Right lobe of liver (tissue), 6 donors: ENCODE data around the gene LRRC32. TPM values are rescaled to one million over a fixed set of nuclear protein-coding genes. Genes with fewer than 3 reads are reported as not detected.
A peak's percentile ranks its signal among the peaks of the same experiment; 100 is the strongest.

Source experiments
- ATAC-seq, 4 donors: fragments of 200-7000 bp; cut with Tn5 transposase; one replicate each; pipeline ENCODE4 v1.9.1; 2020; ENCODE audit warnings: mild to moderate bottlenecking in 4 of 4, moderate library complexity in 4 of 4
- DNase-seq, 3 donors: peaks; one replicate each; pipeline ENCODE4 v3.0.0-alpha.2; 2020
- H3K27ac ChIP-seq, 3 donors: fragments of 200-600 bp; one replicate each; pipeline ENCODE4 v1.8.0; 2022
- H3K27me3 ChIP-seq, 2 donors: fragments of 200-600 bp; one replicate each; pipeline ENCODE4 v1.8.0; 2022
- H3K36me3 ChIP-seq, 4 donors: fragments of 200-600 bp; sonication (generic) in 1 of 4; one replicate each; pipeline versions ENCODE4 v1.5.1 to v1.8.0; 2017 to 2022; ENCODE audit warnings: control low read depth in 1 of 4
- H3K4me1 ChIP-seq, 4 donors: fragments of 200-600 bp; sonication (generic) in 1 of 4; one replicate each; pipeline versions ENCODE4 v1.5.1 to v1.8.0; 2017 to 2022; ENCODE audit warnings: control low read depth in 1 of 4
- H3K4me3 ChIP-seq, 3 donors: fragments of 200-600 bp; one replicate each; pipeline ENCODE4 v1.8.0; 2022
- H3K9me3 ChIP-seq, 4 donors: fragments of 200-600 bp; sonication (generic) in 1 of 4; one replicate each; pipeline versions ENCODE4 v1.5.1 to v1.8.0; 2017 to 2022; ENCODE audit warnings: control low read depth in 1 of 4
- POLR2A ChIP-seq: fragments of 450-650 bp; IDR thresholded peaks from one replicate; pipeline ENCODE4 v1.6.1; 2017; ENCODE audit warnings: antibody characterized with exemption, mild to moderate bottlenecking
- WGBS: methylation state at CpG from one replicate; pipeline ENCODE4 v1.1.6; 2018; ENCODE audit warnings: low coverage, low lambda C conversion rate; ENCODE audit not compliant: insufficient coverage; ENCODE audit errors: missing lambda C conversion rate; 5-methylcytosine and 5-hydroxymethylcytosine counted together
- intact Hi-C, 2 donors: fragments of 100-400 bp; cut with DNase I; formaldehyde crosslinking; loops; one replicate each; pipeline versions ENCODE4 v1.11.2 to v1.14.1; 2022
- total RNA-seq, 6 experiments: library from RNA; depleted of rRNA in 2 of 6; stranded (reverse); fragments of >200 nt in 2 of 6; fragmentation: NEBNext Ultra II Directional in 3 of 6; extraction: Animal tissue kit (Norgen Biotek cat#: 25700) in 3 of 6; gene quantifications; one replicate each; pipeline versions ENCODE4 v1.1.0 to v1.2.4, GENCODE V29; 2016 to 2023
- TF ChIP-seq, protein P1 (sequence below), 4 donors: fragments of 200-600 bp in 3 of 4; fragments of 450-650 bp in 1 of 4; IDR thresholded peaks; one replicate each; pipeline versions ENCODE4 v1.5.1 to v1.8.0; 2016 to 2022; ENCODE audit warnings: antibody characterized with exemption in 4 of 4, mild to moderate bottlenecking in 2 of 4
- donor health status: DM: no; HTN: yes; CAD: no.
- donor health status: DM: no; HTN: no; CAD: no.
- donor health status: DM: no; HTN: no; CAD: no.
- donor health status: DM: no; HTN: yes; CAD: no.
- donor health status: DM: no; HTN: yes; CAD: no.

Gene LRRC32
- total RNA-seq, 6 experiments from 2014 or later, result 7.4 to 19.5 (median 14.5) TPM

GRCh38 chr11:76642341-76642740 lies 28.2 kb downstream of the LRRC32 start:
- no peaks in the 10 kb centered on the region for H3K36me3 ChIP-seq
- TF ChIP-seq POLR2A, result no peak
- H3K27ac ChIP-seq, result no peak overlapping the region
- no peak for ATAC-seq
- H3K9me3 ChIP-seq, result no peaks in the 10 kb centered on the region
- 65% methylated on average over 7 of the region's 8 CpGs for WGBS
- no peaks in the 10 kb centered on the region for H3K27me3 ChIP-seq
- H3K4me1 ChIP-seq, result no peaks in the 10 kb centered on the region
- no peak overlapping the region for H3K4me3 ChIP-seq
- no peak for DNase-seq
- intact Hi-C loops, result no loop called here

GRCh38 chr11:76641905-76642304 lies 28.6 kb downstream of the LRRC32 start:
- 74% methylated on average over 4 of the region's 4 CpGs for WGBS
- no peak overlapping the region for H3K27ac ChIP-seq
- TF ChIP-seq, protein P1, sequence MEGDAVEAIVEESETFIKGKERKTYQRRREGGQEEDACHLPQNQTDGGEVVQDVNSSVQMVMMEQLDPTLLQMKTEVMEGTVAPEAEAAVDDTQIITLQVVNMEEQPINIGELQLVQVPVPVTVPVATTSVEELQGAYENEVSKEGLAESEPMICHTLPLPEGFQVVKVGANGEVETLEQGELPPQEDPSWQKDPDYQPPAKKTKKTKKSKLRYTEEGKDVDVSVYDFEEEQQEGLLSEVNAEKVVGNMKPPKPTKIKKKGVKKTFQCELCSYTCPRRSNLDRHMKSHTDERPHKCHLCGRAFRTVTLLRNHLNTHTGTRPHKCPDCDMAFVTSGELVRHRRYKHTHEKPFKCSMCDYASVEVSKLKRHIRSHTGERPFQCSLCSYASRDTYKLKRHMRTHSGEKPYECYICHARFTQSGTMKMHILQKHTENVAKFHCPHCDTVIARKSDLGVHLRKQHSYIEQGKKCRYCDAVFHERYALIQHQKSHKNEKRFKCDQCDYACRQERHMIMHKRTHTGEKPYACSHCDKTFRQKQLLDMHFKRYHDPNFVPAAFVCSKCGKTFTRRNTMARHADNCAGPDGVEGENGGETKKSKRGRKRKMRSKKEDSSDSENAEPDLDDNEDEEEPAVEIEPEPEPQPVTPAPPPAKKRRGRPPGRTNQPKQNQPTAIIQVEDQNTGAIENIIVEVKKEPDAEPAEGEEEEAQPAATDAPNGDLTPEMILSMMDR (IDR thresholded peaks at IDR 0.05), result no peak
- no peak for TF ChIP-seq POLR2A
- intact Hi-C loops, result no loop called here
- H3K9me3 ChIP-seq, result no peaks in the 10 kb centered on the region
- ATAC-seq, result no peak
- H3K27me3 ChIP-seq, result no peaks in the 10 kb centered on the region
- DNase-seq, result peak in 1 of 3 donors; percentile 28
- no peak overlapping the region for H3K4me3 ChIP-seq
- no peaks in the 10 kb centered on the region for H3K4me1 ChIP-seq
- H3K36me3 ChIP-seq, result no peaks in the 10 kb centered on the region

DNA sequence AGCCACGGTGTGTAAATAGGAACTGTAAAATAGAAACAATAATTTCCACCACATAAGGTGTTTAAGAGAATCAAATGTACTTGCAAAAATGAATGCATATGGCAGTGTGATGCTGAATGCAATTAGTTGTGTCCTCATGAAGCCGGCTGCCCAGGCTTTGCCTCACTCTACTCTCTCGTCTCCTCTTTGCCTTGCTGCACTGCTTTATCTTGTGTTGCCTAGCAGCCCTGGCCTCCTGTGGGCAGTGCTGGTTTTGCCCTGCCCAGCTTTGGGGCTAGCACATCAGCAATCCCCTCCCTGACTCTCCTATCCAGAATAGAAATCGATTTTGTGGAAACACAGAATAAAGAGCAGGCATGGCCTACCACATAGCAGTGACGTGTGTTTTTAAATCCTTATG lies 30.0 kb downstream of the LRRC32 start:
- intact Hi-C loops, result no loop called here
- no peaks in the 10 kb centered on the region for H3K4me1 ChIP-seq
- 47% methylated on average over 3 of the region's 5 CpGs for WGBS
- DNase-seq (no peak), ATAC-seq (no peak)
- H3K27ac ChIP-seq, result no peak overlapping the region
- no peaks in the 10 kb centered on the region for H3K9me3 ChIP-seq
- no peaks in the 10 kb centered on the region for H3K27me3 ChIP-seq
- H3K36me3 ChIP-seq, result no peaks in the 10 kb centered on the region
- TF ChIP-seq POLR2A, result no peak
- TF ChIP-seq, protein P1 (IDR thresholded peaks at IDR 0.05), result no peak
- no peak overlapping the region for H3K4me3 ChIP-seq

GRCh38 chr11:76639621-76640020 lies 30.9 kb downstream of the LRRC32 start:
- DNase-seq, result peak in 1 of 3 donors; percentile 24

More at GRCh38 chr11:76639621-76640020, 30.9 kb downstream of the LRRC32 start:
- H3K4me3 ChIP-seq, result no peak overlapping the region
- no peak overlapping the region for H3K27ac ChIP-seq
- no CpG with 5 or more reads among the region's 2 CpGs for WGBS
- no peak for ATAC-seq
- intact Hi-C loops, result no loop called here
- H3K27me3 ChIP-seq, result no peaks in the 10 kb centered on the region
- no peaks in the 10 kb centered on the region for H3K36me3 ChIP-seq
- no peak for TF ChIP-seq POLR2A
- TF ChIP-seq, protein P1 (IDR thresholded peaks at IDR 0.05), result no peak
- H3K9me3 ChIP-seq, result no peaks in the 10 kb centered on the region
- no peaks in the 10 kb centered on the region for H3K4me1 ChIP-seq
